ENCODE measurements around the gene ABCC3.

The ABCC3 gene

GRCh38 chr17:50608700-50609379 is 25.8 kb upstream of the ABCC3 start:
- no peak for DNase-seq

- DNase-seq = no peak
Observed at GRCh38 chr17:50609380-50610074, 25.2 kb upstream of the ABCC3 start.

GRCh38 chr17:50611634-50612033 is 23.0 kb upstream of the ABCC3 start:
- no peak for DNase-seq

- no peak for DNase-seq
Observed at GRCh38 chr17:50612281-50612680, 22.4 kb upstream of the ABCC3 start.

GRCh38 chr17:50613007-50613992 is 21.4 kb upstream of the ABCC3 start:
- no peak for DNase-seq

GRCh38 chr17:50614471-50615051 is 20.1 kb upstream of the ABCC3 start:
- no peak for DNase-seq

GRCh38 chr17:50615828-50616227 is 18.9 kb upstream of the ABCC3 start:
- DNase-seq = no peak

- no peak for DNase-seq
Observed at GRCh38 chr17:50618300-50618699, 16.4 kb upstream of the ABCC3 start.

GRCh38 chr17:50618941-50619340 is 15.7 kb upstream of the ABCC3 start:
- no peak for DNase-seq

- DNase-seq = no peak
Observed at GRCh38 chr17:50619489-50619888, 15.2 kb upstream of the ABCC3 start.

- DNase-seq = no peak
Observed at GRCh38 chr17:50620237-50620636, 14.4 kb upstream of the ABCC3 start.

GRCh38 chr17:50620858-50621257 is 13.8 kb upstream of the ABCC3 start:
- no peak for DNase-seq

GRCh38 chr17:50621574-50622031 is 13.1 kb upstream of the ABCC3 start:
- no peak for DNase-seq

- DNase-seq = no peak
Observed at GRCh38 chr17:50624321-50624934, 10.3 kb upstream of the ABCC3 start.

- DNase-seq = no peak
Observed at GRCh38 chr17:50625032-50625871, 9.4 kb upstream of the ABCC3 start.

GRCh38 chr17:50626037-50626574 is 8.6 kb upstream of the ABCC3 start:
- peak; percentile 33 to 69 (median 54) for DNase-seq

- DNase-seq = no peak
Observed at GRCh38 chr17:50627036-50627781, 7.5 kb upstream of the ABCC3 start.

GRCh38 chr17:50627782-50628601 is 6.7 kb upstream of the ABCC3 start:
- no peak for DNase-seq

- no peak for DNase-seq
Observed at GRCh38 chr17:50629902-50630301, 4.8 kb upstream of the ABCC3 start.
